ENCODE data around the gene VAMP1. TPM values are rescaled to one million over a fixed set of nuclear protein-coding genes. Genes with fewer than 3 reads are reported as not detected.

VAMP1 gene
- total and polyA plus RNA-seq, 9 of the 15 experiments (the other 6 are each of a cell fraction or from before 2014, with no cell fraction given), result 0.76 to 13.2 (median 4.2) TPM

DNA sequence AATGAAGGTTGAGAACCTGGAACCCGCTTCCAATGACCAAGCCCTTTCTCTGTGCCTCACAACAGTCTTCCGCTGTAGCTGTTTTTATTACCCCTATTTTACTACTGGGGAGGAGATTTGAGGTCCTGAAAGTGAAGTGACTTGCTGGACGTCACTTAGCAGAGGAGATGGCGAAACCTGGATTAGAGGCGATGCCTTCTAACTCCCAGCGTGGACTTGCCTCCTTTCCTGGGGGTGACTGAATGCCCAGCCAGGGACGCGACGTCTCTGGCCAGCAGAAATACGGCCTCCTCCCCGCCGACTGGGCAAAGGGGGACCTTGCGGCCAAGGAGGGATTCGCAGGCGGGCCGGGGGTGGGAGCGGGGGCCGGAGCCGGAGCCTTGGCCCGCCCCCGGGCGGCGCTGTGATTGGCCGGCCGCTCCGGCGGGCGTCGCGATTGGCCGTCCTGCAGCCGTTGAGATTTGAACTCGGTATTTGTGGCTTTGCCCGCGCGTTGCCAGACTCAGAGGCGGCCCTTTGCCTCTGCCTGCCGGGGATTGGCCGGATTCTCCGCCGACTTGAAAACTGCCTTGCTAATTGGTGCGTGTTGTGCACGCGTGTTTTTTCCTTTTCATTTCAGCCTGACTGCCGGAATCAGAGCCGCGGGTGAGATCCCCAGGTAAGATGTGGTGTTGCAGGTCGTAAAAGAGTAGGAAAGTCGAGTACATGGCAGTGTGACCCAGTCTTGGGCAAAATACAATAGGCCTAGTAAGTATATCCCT is 23.2 kb upstream of the VAMP1 start, which contains the start of gene NCAPD2 (continued):
- TF ChIP-seq, protein P1, sequence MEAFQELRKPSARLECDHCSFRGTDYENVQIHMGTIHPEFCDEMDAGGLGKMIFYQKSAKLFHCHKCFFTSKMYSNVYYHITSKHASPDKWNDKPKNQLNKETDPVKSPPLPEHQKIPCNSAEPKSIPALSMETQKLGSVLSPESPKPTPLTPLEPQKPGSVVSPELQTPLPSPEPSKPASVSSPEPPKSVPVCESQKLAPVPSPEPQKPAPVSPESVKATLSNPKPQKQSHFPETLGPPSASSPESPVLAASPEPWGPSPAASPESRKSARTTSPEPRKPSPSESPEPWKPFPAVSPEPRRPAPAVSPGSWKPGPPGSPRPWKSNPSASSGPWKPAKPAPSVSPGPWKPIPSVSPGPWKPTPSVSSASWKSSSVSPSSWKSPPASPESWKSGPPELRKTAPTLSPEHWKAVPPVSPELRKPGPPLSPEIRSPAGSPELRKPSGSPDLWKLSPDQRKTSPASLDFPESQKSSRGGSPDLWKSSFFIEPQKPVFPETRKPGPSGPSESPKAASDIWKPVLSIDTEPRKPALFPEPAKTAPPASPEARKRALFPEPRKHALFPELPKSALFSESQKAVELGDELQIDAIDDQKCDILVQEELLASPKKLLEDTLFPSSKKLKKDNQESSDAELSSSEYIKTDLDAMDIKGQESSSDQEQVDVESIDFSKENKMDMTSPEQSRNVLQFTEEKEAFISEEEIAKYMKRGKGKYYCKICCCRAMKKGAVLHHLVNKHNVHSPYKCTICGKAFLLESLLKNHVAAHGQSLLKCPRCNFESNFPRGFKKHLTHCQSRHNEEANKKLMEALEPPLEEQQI (IDR thresholded peaks at IDR 0.05), result no peak; the same call in 1 of the 2 replicates
- TF ChIP-seq ZNF766 (CRISPR knock-in tag; conservative IDR thresholded peaks at IDR 0.05) (no peak), ZBTB1 (CRISPR knock-in tag; IDR thresholded peaks at IDR 0.05; ENCODE audit: borderline replicate concordance, low read depth) (no peak; the same call in 1 of the 2 replicates), YY1 (IDR thresholded peaks at IDR 0.05; ENCODE audit: borderline replicate concordance in 1 of 3, control insufficient read depth in 1 of 3, extremely low read depth in 1 of 3, insufficient read depth in 3 of 3, insufficient read length in 1 of 3, insufficient replicate concordance in 2 of 3, low read depth in 1 of 3, low read length in 2 of 3) (no peak), ARNT (IDR thresholded peaks at IDR 0.05) (peak in 1 of 2 experiments; percentile 46; a peak in 1 of 4 replicates), CHD1 (IDR thresholded peaks at IDR 0.05; ENCODE audit: low read length) (peak; percentile 89), GATAD2B (IDR thresholded peaks at IDR 0.05; ENCODE audit: borderline replicate concordance) (no peak), SMARCC2 (IDR thresholded peaks at IDR 0.05; ENCODE audit: low read depth) (no peak), PHB (CRISPR knock-in tag; IDR thresholded peaks at IDR 0.05) (no peak), CREB1 (IDR thresholded peaks at IDR 0.05) (no peak; the same call in 1 of the 2 replicates), CREB1 (CRISPR knock-in tag; IDR thresholded peaks at IDR 0.05) (peak; percentile 38; the same call in 1 of the 2 replicates), MTA1 (IDR thresholded peaks at IDR 0.05; ENCODE audit: borderline replicate concordance) (no peak), ZSCAN32 (CRISPR knock-in tag; IDR thresholded peaks at IDR 0.05) (no peak), RAD51 (IDR thresholded peaks at IDR 0.05; ENCODE audit: borderline replicate concordance, low read depth) (no peak), TAF7 (tag; IDR thresholded peaks at IDR 0.05) (peak; percentile 78), NFRKB (IDR thresholded peaks at IDR 0.05; ENCODE audit: low read depth) (peak; percentile 23), MEIS2 (IDR thresholded peaks at IDR 0.05; ENCODE audit: partially characterized antibody) (no peak), CHCHD3 (CRISPR knock-in tag; IDR thresholded peaks at IDR 0.05) (no peak), ZBTB8A (IDR thresholded peaks at IDR 0.05; ENCODE audit: partially characterized antibody) (no peak), ZNF197 (CRISPR knock-in tag; IDR thresholded peaks at IDR 0.05; ENCODE audit: low read depth) (no peak), LEF1 (IDR thresholded peaks at IDR 0.05) (no peak), ZNF589 (CRISPR knock-in tag; IDR thresholded peaks at IDR 0.05; ENCODE audit: low read depth) (no peak)
- TF ChIP-seq, protein P2, sequence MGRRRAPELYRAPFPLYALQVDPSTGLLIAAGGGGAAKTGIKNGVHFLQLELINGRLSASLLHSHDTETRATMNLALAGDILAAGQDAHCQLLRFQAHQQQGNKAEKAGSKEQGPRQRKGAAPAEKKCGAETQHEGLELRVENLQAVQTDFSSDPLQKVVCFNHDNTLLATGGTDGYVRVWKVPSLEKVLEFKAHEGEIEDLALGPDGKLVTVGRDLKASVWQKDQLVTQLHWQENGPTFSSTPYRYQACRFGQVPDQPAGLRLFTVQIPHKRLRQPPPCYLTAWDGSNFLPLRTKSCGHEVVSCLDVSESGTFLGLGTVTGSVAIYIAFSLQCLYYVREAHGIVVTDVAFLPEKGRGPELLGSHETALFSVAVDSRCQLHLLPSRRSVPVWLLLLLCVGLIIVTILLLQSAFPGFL (CRISPR knock-in tag; IDR thresholded peaks at IDR 0.05), result no peak
- TF ChIP-seq, protein P3, sequence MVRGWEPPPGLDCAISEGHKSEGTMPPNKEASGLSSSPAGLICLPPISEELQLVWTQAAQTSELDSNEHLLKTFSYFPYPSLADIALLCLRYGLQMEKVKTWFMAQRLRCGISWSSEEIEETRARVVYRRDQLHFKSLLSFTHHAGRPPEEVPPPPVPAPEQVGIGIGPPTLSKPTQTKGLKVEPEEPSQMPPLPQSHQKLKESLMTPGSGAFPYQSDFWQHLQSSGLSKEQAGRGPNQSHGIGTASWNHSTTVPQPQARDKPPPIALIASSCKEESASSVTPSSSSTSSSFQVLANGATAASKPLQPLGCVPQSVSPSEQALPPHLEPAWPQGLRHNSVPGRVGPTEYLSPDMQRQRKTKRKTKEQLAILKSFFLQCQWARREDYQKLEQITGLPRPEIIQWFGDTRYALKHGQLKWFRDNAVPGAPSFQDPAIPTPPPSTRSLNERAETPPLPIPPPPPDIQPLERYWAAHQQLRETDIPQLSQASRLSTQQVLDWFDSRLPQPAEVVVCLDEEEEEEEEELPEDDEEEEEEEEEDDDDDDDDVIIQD (CRISPR knock-in tag; IDR thresholded peaks at IDR 0.05), result no peak
